Measurements from ENCODE around the gene PTGES3.

The PTGES3 gene

GRCh38 chr12:56616925-56617324 lies 71.2 kb downstream of the PTGES3 start:
- no peak for DNase-seq

- no peak for DNase-seq
Observed at GRCh38 chr12:56616244-56616643, 71.8 kb downstream of the PTGES3 start.

GRCh38 chr12:56614627-56615026 lies 73.5 kb downstream of the PTGES3 start:
- no peak for DNase-seq
